Measurements from ENCODE around the gene SLC7A10. TPM values are rescaled to one million over a fixed set of nuclear protein-coding genes. Genes with fewer than 3 reads are reported as not detected.

The SLC7A10 gene
- total RNA-seq, 2 experiments from 2014 or later: not detected

DNA sequence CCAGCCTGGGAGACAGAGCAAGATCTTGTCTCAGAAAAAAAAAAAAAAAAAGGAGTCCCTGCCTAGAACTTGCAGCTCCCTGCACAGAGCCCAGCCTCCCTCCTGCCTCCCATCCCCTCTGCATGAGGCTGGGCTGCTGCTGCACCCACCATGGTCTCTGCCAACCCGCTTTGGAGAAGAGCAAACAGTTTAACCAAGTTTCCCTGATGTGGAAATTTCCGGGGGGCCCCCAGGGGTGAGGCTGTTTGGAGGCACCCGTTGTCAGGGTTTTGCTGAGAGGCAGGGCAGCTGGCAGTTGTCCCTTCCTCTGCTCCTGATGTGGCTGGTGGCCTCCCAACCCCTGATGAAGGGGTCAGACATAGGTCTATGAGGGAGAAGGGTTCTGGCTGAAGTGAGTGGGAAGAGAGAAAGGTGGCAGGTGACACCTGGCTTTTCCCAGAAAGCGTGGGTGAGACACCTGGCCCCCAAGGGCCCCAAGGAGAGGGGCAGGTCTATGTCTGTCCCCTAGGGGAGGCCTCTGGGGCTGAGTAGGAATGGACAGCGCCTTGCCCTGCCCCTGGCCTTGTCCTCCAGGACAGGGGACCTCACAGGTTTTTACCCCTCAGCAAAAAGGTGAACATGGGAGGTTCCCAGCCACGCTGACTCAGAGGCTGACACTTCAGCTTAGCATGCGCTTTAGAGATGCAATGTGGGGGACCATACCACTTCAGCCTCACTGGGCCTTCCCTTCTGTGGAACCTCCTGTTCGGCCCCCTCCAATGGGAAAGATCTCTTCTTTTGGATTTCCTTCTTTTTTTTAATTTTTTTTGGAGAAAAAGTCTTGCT is 26.0 kb downstream of the SLC7A10 start:
- intact Hi-C loops (cut with micrococcal nuclease): no loop called here
- Mint-ChIP-seq H3K36me3 (ENCODE audit: low read depth) (no peaks in the 10 kb centered on the region), H3K27ac (no peak overlapping the region), H3K27me3 (ENCODE audit: low read depth) (peaks cover 11% of the 10 kb centered on the region), H3K9me3 (no peaks in the 10 kb centered on the region), H3K4me1 (ENCODE audit: low read depth) (no peaks in the 10 kb centered on the region), H3K4me3 (no peak overlapping the region)
- no peak for DNase-seq
- CTCF ChIA-PET: interaction anchor here (0.6 kb wide), 1 partner anchor 166 kb away, joined by 3 read pairs; no protein-coding TSS in a partner anchor

- no peaks in the 10 kb centered on the region for H3K36me3 Mint-ChIP-seq (ENCODE audit: low read depth)
- no peak overlapping the region for H3K4me3 Mint-ChIP-seq
- no peaks in the 10 kb centered on the region for H3K9me3 Mint-ChIP-seq
- intact Hi-C loops (cut with micrococcal nuclease): no loop called here
- DNase-seq: no peak
- no peak overlapping the region for H3K27ac Mint-ChIP-seq
- CTCF ChIA-PET: no interaction called here
- peaks cover 18% of the 10 kb centered on the region for H3K27me3 Mint-ChIP-seq (ENCODE audit: low read depth)
- no peaks in the 10 kb centered on the region for H3K4me1 Mint-ChIP-seq (ENCODE audit: low read depth)
Measured at GRCh38 chr19:33198169-33198568, 27.5 kb downstream of the SLC7A10 start.

DNA sequence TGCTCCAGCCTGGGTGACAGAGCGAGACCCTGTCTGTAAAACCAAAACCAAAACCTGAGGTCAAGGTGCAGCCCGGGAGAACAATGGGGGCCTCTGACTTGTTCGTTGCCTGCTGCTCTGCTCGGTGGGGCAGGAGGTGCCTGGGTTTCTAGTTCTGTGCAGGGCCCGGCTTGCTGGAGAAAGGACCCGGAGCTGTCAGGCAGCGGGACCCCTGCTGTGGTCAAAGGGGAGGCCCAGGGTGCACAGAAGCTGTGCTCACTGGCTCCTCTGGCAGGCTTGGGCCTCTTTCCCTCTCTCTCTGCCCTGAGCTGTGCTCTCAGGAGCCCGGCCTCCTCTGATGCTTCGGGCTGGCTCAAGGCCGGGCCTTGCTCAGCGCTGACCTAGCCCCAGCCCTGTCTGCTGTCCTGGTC is 28.1 kb downstream of the SLC7A10 start:
- intact Hi-C loops (cut with micrococcal nuclease): no loop called here
- CTCF ChIA-PET: interaction anchor here (0.8 to 2.4 kb wide), 2 partner anchors 53 to 73 kb away, joined by 3 to 6 read pairs; no protein-coding TSS in a partner anchor
- no peak overlapping the region for H3K27ac Mint-ChIP-seq
- no peaks in the 10 kb centered on the region for H3K4me1 Mint-ChIP-seq (ENCODE audit: low read depth)
- H3K9me3 Mint-ChIP-seq: no peaks in the 10 kb centered on the region
- no peak for DNase-seq
- peaks cover 22% of the 10 kb centered on the region for H3K27me3 Mint-ChIP-seq (ENCODE audit: low read depth)
- no peaks in the 10 kb centered on the region for H3K36me3 Mint-ChIP-seq (ENCODE audit: low read depth)
- no peak overlapping the region for H3K4me3 Mint-ChIP-seq

DNA sequence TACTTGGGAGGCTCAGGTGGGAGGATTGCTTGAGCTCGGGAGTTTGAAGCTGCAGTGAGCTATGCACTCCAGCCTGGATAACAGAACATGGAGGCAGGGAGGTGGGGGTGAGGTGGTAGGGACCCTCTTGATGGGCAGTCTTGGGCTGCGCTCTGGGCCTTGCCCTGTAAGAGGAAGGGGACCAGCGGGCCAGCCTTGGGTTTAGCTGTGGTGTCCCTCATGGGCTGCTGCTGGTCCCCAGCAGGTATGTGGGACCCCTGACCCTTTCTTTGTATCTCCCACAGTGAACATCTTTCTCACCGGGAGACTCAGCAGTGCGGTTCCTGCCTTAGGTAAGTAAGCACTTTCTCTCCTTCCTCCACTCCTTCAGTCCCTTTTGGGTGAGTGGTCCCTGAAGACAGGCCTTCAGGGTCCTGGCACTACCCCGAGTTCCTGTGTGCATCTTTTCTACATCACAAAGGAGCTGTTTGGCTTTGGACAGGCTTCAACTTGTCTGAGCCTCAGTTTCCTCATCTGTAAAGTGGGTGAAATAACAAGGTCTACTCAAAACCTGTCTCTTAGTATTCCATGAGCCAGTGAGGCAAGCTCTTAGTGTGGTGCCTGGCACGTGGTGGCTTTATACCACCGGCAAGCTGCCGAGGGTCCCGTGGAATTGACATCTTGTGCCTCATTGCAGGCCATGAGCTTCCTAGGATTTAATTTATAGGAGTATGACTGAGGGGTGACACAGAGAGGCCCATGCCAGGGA is 29.0 kb downstream of the SLC7A10 start:
- Mint-ChIP-seq H3K4me3 (no peak overlapping the region), H3K9me3 (no peaks in the 10 kb centered on the region), H3K36me3 (ENCODE audit: low read depth) (no peaks in the 10 kb centered on the region), H3K27me3 (ENCODE audit: low read depth) (peaks cover 27% of the 10 kb centered on the region), H3K27ac (no peak overlapping the region), H3K4me1 (ENCODE audit: low read depth) (no peaks in the 10 kb centered on the region)
- DNase-seq: no peak
- intact Hi-C loops (cut with micrococcal nuclease): no loop called here
- CTCF ChIA-PET: interaction anchor here (0.8 to 2.4 kb wide), 3 partner anchors 10 to 72 kb away, joined by 3 to 6 read pairs (median 3); no protein-coding TSS in a partner anchor

DNA sequence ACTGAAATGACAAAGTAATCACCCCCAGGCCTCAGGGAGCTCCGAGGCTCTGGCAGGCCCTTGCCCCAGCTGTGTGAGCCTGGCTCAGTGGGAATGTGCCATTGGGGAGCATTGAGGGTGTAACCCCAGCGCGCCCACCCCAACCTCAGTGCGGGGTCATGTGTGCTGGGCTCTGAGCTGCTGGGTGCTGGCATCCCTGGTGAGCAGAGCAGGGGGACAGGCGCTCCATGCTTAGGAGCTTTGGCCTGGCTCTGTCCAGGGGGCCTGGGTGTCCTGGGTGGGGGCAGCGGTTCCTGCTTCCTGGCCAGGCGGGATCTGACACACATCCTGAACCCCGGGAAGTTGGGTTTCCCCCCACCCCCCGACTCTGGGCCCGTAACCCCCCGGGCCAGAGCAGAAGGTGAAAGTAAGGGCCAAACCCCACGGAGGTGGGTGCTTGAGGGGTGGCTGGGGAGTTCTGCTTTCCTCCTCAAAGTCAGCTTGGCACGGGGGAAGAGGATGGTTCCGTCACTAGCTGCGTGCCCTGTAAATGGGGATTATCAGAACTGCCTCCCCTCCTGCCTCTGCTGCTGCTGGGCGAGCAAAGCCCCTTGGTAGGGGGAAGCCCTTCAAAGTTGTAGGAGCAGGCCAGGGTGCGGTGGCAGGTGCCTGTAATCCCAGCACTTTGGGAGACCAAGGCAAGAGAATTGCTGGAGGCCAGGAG is 29.9 kb downstream of the SLC7A10 start:
- no peaks in the 10 kb centered on the region for H3K9me3 Mint-ChIP-seq
- H3K4me3 Mint-ChIP-seq: no peak overlapping the region
- no peaks in the 10 kb centered on the region for H3K36me3 Mint-ChIP-seq (ENCODE audit: low read depth)
- intact Hi-C loops (cut with micrococcal nuclease): no loop called here
- no peak overlapping the region for H3K27ac Mint-ChIP-seq
- H3K27me3 Mint-ChIP-seq (ENCODE audit: low read depth): peaks cover 27% of the 10 kb centered on the region
- H3K4me1 Mint-ChIP-seq (ENCODE audit: low read depth): no peaks in the 10 kb centered on the region
- CTCF ChIA-PET: interaction anchor here (1.2 to 2.4 kb wide), 2 partner anchors 11 to 51 kb away, joined by 4 to 6 read pairs; no protein-coding TSS in a partner anchor
- DNase-seq: no peak

- H3K4me3 Mint-ChIP-seq: peak overlapping the region; percentile 27
- no peaks in the 10 kb centered on the region for H3K9me3 Mint-ChIP-seq
- no peak for DNase-seq
Measured at GRCh38 chr19:33194886-33195644, 30.6 kb downstream of the SLC7A10 start.

DNA sequence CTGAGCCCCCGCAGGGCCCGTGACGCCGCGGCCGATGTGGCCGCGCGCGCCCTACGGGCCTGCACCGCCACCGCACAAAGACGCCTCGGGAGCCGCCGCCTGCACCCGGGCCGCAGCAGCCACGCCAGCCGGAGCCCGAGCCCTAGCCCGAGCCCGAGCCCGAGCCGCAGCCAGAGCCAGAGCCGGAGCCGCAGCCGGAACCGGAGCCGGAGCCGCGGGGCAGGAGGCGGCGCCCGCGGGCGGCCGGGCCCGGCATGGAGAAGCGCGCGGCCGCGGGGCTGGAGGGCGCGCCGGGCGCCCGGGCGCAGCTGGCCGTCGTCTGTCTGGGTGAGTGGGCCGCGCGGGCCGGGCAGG is 31.1 kb downstream of the SLC7A10 start:
- Mint-ChIP-seq H3K27me3 (ENCODE audit: low read depth) (peaks cover 27% of the 10 kb centered on the region), H3K9me3 (no peaks in the 10 kb centered on the region), H3K4me1 (ENCODE audit: low read depth) (no peaks in the 10 kb centered on the region), H3K4me3 (no peak overlapping the region), H3K27ac (no peak overlapping the region), H3K36me3 (ENCODE audit: low read depth) (no peaks in the 10 kb centered on the region)
- CTCF ChIA-PET: interaction anchor here (1.2 kb wide), 1 partner anchor 10 kb away, joined by 4 read pairs; no protein-coding TSS in a partner anchor
- intact Hi-C loops (cut with micrococcal nuclease): no loop called here
- DNase-seq: no peak

More at GRCh38 chr19:33194886-33195644, 30.6 kb downstream of the SLC7A10 start:
- Mint-ChIP-seq H3K36me3 (ENCODE audit: low read depth) (no peaks in the 10 kb centered on the region), H3K27me3 (ENCODE audit: low read depth) (peaks cover 27% of the 10 kb centered on the region), H3K27ac (no peak overlapping the region), H3K4me1 (ENCODE audit: low read depth) (no peaks in the 10 kb centered on the region)
- CTCF ChIA-PET: interaction anchor here (1.2 kb wide), 1 partner anchor 10 kb away, joined by 4 read pairs; no protein-coding TSS in a partner anchor
- intact Hi-C loops (cut with micrococcal nuclease): no loop called here

DNA sequence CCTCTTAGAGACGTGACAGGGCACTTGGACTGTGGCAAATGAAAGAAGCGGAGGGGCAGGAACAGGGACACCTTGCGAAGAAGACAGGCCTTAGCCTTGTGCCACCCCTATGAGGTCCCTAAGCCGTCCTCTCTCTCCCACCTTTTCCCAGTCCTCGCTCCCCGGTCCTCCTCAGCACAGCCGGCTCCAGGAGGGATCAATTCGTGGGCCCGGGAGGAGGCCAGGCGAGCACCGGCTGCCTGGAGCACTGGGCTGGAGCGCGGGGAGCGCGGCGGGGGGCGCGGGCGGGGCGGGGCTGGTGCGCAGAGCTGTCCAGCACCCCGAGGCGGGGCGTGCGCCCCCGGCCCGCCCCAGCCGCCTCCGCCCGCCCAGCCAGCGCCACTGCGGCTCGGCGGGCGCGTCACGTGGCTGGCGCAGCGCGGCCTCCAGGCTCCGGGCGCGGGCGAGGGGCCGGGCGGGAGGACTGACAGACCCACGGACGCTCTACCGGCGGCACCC is 31.7 kb downstream of the SLC7A10 start, which contains the start of gene LRP3:
Gene LRP3 (plus strand): TSS at position 466 of the 498 bp plus-strand sequence. CDS start 456 bp downstream, outside the sequence.
- DNase-seq: no peak
- Mint-ChIP-seq H3K4me3 (peak within 1 kb of the TSS; percentile 52), H3K9me3 (no peaks in the 10 kb centered on the region), H3K4me1 (ENCODE audit: low read depth) (no peaks in the 10 kb centered on the region), H3K27ac (no peak within 1 kb of the TSS), H3K36me3 (ENCODE audit: low read depth) (no peaks in the 10 kb centered on the region), H3K27me3 (ENCODE audit: low read depth) (peaks cover 27% of the 10 kb centered on the region)
- intact Hi-C loops (cut with micrococcal nuclease): no loop called here
- CTCF ChIA-PET: no interaction called here

- CTCF ChIA-PET: no interaction called here
- intact Hi-C loops (cut with micrococcal nuclease): no loop called here
Measured at GRCh38 chr19:33193269-33193864, 32.3 kb downstream of the SLC7A10 start.

GRCh38 chr19:33192010-33192409 is 33.6 kb downstream of the SLC7A10 start:
- Mint-ChIP-seq H3K4me1 (ENCODE audit: low read depth) (no peaks in the 10 kb centered on the region), H3K36me3 (ENCODE audit: low read depth) (no peaks in the 10 kb centered on the region), H3K27me3 (ENCODE audit: low read depth) (peaks cover 25% of the 10 kb centered on the region), H3K27ac (no peak overlapping the region), H3K4me3 (no peak overlapping the region), H3K9me3 (no peaks in the 10 kb centered on the region)
- intact Hi-C loops (cut with micrococcal nuclease): no loop called here
- no peak for DNase-seq
- CTCF ChIA-PET: interaction anchor here (1.0 kb wide), 1 partner anchor 15 kb away, joined by 3 read pairs; no protein-coding TSS in a partner anchor

More at GRCh38 chr19:33193269-33193864, 32.3 kb downstream of the SLC7A10 start:
- H3K4me1 Mint-ChIP-seq (ENCODE audit: low read depth): no peaks in the 10 kb centered on the region
- H3K27me3 Mint-ChIP-seq (ENCODE audit: low read depth): peaks cover 27% of the 10 kb centered on the region
- H3K27ac Mint-ChIP-seq: no peak overlapping the region
- no peaks in the 10 kb centered on the region for H3K36me3 Mint-ChIP-seq (ENCODE audit: low read depth)
- no peak for DNase-seq
- peak overlapping the region; percentile 52 for H3K4me3 Mint-ChIP-seq
- H3K9me3 Mint-ChIP-seq: no peaks in the 10 kb centered on the region

- intact Hi-C loops (cut with micrococcal nuclease): no loop called here
- CTCF ChIA-PET: no interaction called here
- H3K4me1 Mint-ChIP-seq (ENCODE audit: low read depth): peaks cover under 1% of the 10 kb centered on the region
- DNase-seq: no peak
- no peaks in the 10 kb centered on the region for H3K9me3 Mint-ChIP-seq
- H3K4me3 Mint-ChIP-seq: no peak overlapping the region
- H3K27ac Mint-ChIP-seq: no peak overlapping the region
- H3K27me3 Mint-ChIP-seq (ENCODE audit: low read depth): peaks cover 21% of the 10 kb centered on the region
- no peaks in the 10 kb centered on the region for H3K36me3 Mint-ChIP-seq (ENCODE audit: low read depth)
Measured at GRCh38 chr19:33191501-33191900, 34.1 kb downstream of the SLC7A10 start.

Data from activated naive CD4-positive, alpha-beta T cell treated with anti-CD3 and anti-CD28 coated beads for 36 hours (primary cell).